Glomerular endothelial cell (primary cell): ENCODE data around the gene G0S2. TPM values are rescaled to one million over a fixed set of nuclear protein-coding genes. Genes with fewer than 3 reads are reported as not detected.

Source experiments
- DNase-seq: peaks from one replicate; pipeline ENCODE4 v3.0.0-alpha.2; 2011; ENCODE audit warnings: low read depth, low spot score; ENCODE audit errors: extremely low read depth
- total RNA-seq: library from RNA; depleted of rRNA; stranded (reverse); fragments of >200 nt; gene quantifications from 2 replicates; pipeline ENCODE4 v1.2.3, GENCODE V29; 2015

Gene G0S2
- 1.7 and 6.4 TPM in 2 replicates for total RNA-seq

DNA sequence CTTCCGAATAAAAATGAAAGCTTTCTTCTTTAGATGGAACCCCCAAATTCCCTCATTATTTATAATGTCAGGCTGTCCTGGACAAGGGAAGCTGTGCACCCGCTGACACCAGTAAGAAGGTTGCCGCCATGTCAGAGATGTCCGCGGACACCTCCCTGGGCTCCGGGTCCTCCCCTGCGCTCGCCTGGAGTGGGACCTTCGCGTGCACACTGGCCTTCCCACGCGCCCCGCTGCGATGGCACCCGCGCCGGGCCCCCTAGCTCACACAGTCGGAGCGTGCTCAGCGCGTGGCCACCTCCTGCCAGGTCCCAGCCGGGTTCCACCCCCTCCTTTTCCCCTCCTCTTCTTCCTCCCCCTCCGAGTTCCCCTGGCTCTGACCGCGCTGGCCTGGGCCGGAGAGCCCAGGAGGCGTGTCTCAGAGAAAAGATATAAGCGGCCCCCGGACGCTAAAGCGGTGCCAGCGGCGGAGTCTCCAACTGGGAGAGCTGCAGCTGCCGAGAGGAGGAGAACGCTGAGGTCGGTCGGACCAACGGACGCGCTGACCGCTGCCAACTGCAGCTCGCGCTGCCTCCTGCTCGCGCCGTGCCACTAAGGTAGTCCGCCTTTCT, at the start of gene G0S2:
G0S2 (plus strand) TSS at position 456 of the 608 bp plus-strand sequence. CDS start 273 bp downstream, outside the sequence.
- no peak for DNase-seq

DNA sequence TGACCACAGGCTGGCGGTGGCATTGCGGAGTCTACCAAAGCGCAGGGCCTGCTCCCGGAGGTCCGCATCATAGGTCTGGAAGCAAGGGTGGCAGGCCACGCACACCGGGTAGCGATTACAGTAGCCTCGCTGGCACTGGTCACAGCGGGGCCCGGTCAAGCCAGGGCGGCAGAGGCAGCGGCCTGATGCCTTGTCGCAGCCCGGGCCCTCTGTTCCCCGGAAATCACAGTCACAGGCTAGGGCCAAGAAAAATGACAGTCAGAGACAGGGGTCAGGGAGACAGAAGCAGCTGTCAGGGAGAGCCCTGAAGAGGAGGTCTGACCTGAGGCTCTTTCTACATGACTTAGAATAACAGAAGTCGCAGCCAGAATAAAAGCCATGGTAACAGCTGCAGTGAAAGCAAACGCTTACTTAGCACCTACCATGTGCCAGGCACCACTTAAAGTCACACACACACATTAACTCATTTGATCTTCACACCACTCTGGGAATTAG, 49.4 kb upstream of the G0S2 start:
- no peak for DNase-seq

GRCh38 chr1:209626346-209627026, 48.7 kb upstream of the G0S2 start:
- no peak for DNase-seq

GRCh38 chr1:209627027-209627731, 48.0 kb upstream of the G0S2 start:
- DNase-seq: no peak

DNA sequence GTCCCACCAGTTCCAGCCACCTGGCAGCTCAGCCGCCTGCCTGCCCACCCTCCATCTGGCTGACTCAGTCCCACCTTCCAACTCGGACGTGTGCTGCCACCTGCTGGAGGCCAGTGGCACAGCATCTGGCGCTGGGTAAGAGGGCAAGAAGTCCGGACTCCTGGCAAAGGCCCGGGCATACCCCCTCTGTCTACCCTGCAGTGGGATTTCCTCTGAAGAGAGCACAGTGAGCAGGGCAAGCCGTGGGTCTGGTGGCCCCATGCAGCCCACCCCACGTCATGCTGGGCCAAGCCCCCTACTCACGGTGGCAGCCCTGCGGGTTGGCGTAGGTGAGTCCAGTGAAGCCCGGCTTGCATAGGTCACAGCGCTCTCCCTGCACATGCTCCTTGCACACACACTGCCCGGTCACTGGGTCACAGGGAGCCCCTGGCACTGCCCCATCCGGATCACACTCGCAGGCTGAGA, 47.4 kb upstream of the G0S2 start:
- DNase-seq: no peak

DNA sequence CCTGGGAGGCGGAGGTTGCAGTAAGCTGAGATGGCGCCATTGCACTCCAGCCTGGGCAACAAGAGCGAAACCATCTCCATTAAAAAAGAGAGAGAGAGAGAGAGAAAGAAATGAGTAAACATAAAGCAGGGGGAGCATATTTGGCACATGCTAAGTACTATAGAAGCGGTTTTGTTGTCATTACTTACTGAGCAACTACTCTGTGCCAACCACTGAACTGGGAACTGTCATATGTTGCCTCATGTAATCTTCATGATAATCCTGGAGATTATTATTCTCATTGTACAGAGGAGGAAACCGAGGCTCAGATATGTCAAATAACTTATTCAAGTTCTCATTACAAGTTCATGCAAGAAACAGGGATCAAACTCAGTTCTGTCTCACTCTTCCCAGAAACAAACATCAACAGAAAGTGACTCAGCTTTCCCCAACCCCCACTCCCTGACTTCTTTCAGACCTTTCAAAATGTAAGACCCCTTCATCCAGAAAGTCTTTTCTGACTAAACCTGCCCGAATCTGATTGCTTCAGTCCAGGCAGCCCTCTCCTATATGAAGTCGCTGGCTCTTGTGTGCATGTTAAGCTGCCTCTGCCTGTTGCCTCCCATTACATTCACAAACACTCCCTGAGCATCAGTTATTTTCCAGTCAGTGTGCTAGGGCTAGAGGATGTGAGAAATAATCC, 46.5 kb upstream of the G0S2 start:
- no peak for DNase-seq

DNA sequence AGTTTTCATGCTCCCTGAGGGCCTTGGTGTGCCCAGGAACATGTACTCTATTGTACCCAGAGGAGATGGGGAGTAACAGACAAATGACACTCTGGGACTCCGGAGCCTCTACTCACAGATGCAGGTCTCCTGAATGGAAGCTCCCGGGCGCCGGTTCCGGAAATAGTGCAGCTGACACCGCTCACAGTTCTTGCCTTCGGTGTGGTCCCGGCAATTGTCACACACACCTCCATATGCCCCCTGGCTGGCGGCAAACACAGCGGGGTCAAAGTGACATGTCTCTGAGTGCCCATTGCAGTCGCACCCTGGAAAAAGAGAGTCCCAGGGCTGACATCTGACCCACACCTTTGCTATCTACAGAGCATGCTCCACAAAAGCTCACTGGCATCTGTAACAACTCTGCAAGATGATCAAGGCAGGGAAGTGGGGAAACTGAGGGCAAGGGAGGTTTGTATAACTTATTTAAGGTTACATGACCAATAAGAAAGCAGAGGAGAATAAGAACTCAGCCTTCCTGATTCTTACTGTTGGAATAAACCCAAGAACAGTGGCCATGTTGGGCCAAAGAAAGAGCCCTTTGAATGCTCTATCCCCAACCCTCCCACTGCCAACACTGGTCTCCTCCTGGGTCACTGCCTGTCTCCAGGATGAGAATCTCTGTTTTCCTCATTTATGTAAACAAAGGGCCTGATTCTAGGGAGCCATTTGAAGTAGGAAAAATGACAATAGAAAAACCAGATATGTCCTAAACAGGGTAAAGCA, 45.4 kb upstream of the G0S2 start:
- DNase-seq: no peak

GRCh38 chr1:209630383-209631225, 44.6 kb upstream of the G0S2 start:
- DNase-seq: no peak

DNA sequence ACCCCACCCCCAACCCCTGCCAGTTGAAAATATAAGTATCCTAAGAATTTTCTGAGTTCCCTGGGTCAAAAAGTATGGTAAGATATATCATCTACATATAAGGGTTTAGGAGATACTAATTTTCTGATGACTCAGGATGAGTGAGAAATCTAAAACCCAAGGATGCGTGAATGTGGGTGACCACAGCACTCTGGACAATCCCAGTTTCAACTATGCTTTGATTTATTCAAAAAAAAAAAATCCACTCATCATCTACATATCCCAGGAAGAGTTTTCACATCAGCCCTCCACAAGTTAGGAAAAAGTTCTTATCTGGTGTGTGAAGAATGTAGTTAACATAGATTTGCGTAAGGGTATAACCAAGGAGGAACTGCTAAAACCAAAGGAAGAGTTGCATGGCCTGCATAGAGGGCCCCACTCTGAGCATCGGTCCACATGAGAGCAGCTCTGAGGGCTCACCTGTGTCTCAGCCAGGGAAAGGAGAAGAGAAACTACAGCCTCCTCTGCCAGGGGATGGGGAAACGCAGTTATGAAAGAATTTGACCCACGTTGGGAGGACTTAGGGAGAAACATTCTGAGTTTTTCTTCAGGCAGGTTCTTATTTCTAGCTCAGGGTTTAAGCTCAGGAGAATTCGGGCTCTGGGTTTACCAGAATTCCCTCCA, 41.7 kb upstream of the G0S2 start:
- DNase-seq: no peak

GRCh38 chr1:209634005-209634737, 41.0 kb upstream of the G0S2 start:
- no peak for DNase-seq

GRCh38 chr1:209635850-209636249, 39.4 kb upstream of the G0S2 start:
- DNase-seq: no peak

GRCh38 chr1:209641832-209642172, 33.4 kb upstream of the G0S2 start:
- no peak for DNase-seq

GRCh38 chr1:209642816-209643215, 32.4 kb upstream of the G0S2 start:
- DNase-seq: no peak

DNA sequence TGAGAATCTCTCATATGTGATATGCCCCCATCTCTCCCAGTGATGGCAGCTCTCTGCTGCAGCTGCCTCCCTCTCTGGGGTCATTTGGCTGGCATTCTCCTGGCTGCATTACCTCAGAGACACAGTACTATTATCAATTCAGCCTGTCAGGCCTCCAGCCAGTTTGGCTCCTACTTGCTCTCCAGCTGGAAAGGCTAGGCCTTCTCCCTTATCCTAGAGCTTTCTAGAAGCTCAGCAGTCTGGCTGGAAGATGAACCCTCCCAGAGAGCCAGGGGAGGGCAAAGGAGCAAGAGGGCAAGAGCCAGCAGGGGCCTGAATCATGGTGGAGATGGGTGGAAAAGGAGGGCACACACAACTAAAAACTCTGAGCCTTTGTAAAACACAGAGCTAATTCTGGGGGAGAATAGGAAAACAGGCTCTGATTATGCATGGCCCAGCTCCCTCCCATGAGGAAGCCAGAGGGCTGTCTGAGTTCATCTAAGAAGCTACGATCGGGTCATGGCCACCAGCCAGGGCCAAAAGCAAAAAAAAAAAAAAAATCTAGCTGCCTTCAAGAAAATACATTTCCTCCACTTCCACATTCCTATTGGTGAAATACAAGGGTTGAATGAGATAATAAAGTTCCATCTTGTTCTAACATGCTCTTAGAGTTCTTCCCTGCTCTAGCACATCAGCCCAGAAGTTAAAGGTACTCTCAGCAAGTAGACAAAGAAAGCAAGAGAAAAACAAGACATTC, 31.8 kb upstream of the G0S2 start:
- DNase-seq: no peak

DNA sequence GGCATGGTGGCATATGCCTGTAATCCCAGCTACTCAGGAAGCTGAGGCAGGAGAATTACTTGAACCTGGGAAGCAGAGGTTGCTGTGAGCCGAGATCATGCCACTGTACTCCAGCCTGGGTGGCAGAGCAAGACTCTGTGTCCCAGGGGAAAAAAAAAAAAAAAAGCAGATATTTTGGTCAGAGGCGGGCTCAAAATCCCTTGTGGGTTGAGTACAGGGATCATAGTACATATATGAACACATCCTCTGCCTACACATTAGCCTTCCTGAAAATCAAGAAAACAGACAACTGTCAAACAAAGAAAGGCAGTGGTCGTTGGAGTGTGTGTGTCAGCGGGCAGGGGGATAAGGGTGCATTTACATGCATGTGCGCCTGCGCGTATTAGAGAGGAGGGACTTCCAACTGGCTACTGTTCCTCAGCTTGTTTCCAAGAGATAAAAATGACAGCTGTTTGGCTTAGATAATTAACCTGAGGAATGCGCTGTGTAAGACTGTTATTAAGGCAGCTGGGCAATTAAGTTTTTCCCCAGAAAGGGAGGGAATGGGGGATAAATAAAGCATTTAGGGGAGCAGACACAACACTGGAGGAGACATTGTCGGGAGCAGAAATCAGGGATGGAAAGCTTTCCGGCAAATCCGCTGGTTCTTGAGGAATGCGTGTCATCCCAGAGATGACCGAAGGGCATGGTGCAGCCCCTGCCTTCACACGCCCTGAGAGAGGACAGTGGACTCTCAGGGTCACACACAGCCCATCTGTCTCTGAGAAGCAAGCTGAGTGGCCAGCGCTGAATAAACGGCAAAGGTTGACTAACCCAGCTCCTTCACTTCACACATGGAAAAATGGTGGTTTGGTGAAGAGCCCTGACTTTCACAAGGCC, 29.4 kb upstream of the G0S2 start:
- no peak for DNase-seq

GRCh38 chr1:209646558-209646957, 28.7 kb upstream of the G0S2 start:
- no peak for DNase-seq

- no peak for DNase-seq
Measured at GRCh38 chr1:209647156-209647555, 28.1 kb upstream of the G0S2 start.
